HCT116 (cell line): ENCODE data around the gene CCDC137. TPM values are rescaled to one million over a fixed set of nuclear protein-coding genes. Genes with fewer than 3 reads are reported as not detected.
A peak's percentile ranks its signal among the peaks of the same experiment; 100 is the strongest.

Experiments
- ATAC-seq: fragments of 200-7000 bp; cut with Tn5 transposase; 2 replicates; pipeline ENCODE4 v1.9.1; 2020; ENCODE audit warnings: mild to moderate bottlenecking, moderate library complexity
- BruUV-seq: library from RNA; stranded (reverse); fragments of 400-500 nt; replicated peaks from 2 replicates; lab custom pipeline; 2021; lab: Mats Ljungman, UMichigan
- CTCF ChIA-PET: fragments of 300-600 bp; sonication (Branson Sonifier 250); formaldehyde crosslinking; loops from one replicate; lab custom pipeline; 2021; ENCODE audit warnings: antibody characterized with exemption; lab: Charles Lee
- POLR2A ChIA-PET: fragments of 300-600, 350-600 bp; sonication (Branson Sonifier 250); formaldehyde crosslinking; loops from one replicate; lab custom pipeline; 2021; ENCODE audit warnings: antibody characterized with exemption; lab: Charles Lee
- RAD21 ChIA-PET, 2 experiments: fragments of 300-600 bp; sonication (Branson Sonifier 250); formaldehyde crosslinking; loops; one replicate each; lab custom pipeline; 2023; ENCODE audit warnings: low total read pairs in 2 of 2; ENCODE audit not compliant: uncharacterized antibody in 2 of 2, unreplicated experiment in 2 of 2, low non-redundant PET in 1 of 2; lab: Charles Lee
- DNase-seq: peaks from one replicate; pipeline ENCODE4 v3.0.0-alpha.2; 2010; ENCODE audit warnings: low read depth, low spot score
- H2AFZ ChIP-seq: fragments of 200-600 bp; shearing (Covaris generic), sonication (generic); 2 replicates; pipeline ENCODE4 v1.6.1; 2017; ENCODE audit warnings: low read depth, mixed run types, mixed read lengths, antibody characterized with exemption, low read length; ENCODE audit not compliant: poor library complexity, severe bottlenecking
- H3K27ac ChIP-seq: 2 replicates; pipeline ENCODE4 v1.5.1; 2012; ENCODE audit warnings: low read depth, low read length
- H3K27me3 ChIP-seq: fragments of 200-600 bp; sonication (generic); 2 replicates; pipeline ENCODE4 v1.6.1; 2016; ENCODE audit warnings: mixed run types, low read length, mixed read lengths; ENCODE audit not compliant: insufficient read depth
- H3K36me3 ChIP-seq, 2 experiments: fragments of 200-500 bp in 1 of 2; fragments of 200-600 bp in 1 of 2; sonication (Bioruptor generic) in 1 of 2; sonication (generic) in 1 of 2; 2 replicates each; pipeline versions ENCODE4 v1.5.1 to v1.6.1; 2014 to 2016; ENCODE audit warnings: low read length in 2 of 2, inconsistent platforms in 1 of 2, mixed read lengths in 1 of 2, mixed run types in 1 of 2; ENCODE audit not compliant: insufficient read depth in 2 of 2, control insufficient read depth in 1 of 2
- H3K4me1 ChIP-seq, 2 experiments: fragments of 200-600 bp in 1 of 2; sonication (generic) in 1 of 2; 2 replicates each; pipeline versions ENCODE4 v1.5.1 to v1.6.1; 2012 to 2017; ENCODE audit warnings: low read length in 2 of 2, inconsistent platforms in 1 of 2, mild to moderate bottlenecking in 1 of 2, mixed read lengths in 1 of 2, mixed run types in 1 of 2, moderate library complexity in 1 of 2; ENCODE audit not compliant: insufficient read depth in 2 of 2, control insufficient read depth in 1 of 2
- H3K4me2 ChIP-seq: fragments of 200-600 bp; sonication (generic); 2 replicates; pipeline ENCODE4 v1.6.1; 2017; ENCODE audit warnings: mixed run types, low read length, mixed read lengths
- H3K4me3 ChIP-seq, 2 experiments: fragments of 200-600 bp in 1 of 2; sonication (generic) in 1 of 2; replicated peaks in 1 of 2; 2 replicates each; pipeline ENCODE4 v1.5.1; 2011 to 2016; ENCODE audit warnings: low read length in 2 of 2, control low read depth in 1 of 2, low read depth in 1 of 2, mild to moderate bottlenecking in 1 of 2, mixed read lengths in 1 of 2, mixed run types in 1 of 2
- H3K79me2 ChIP-seq: fragments of 200-600 bp; sonication (generic); 2 replicates; pipeline ENCODE4 v1.6.1; 2017; ENCODE audit warnings: mild to moderate bottlenecking, mixed run types, low read length, moderate library complexity, mixed read lengths; ENCODE audit not compliant: insufficient read depth
- H3K9ac ChIP-seq: fragments of 200-600 bp; sonication (generic); 2 replicates; pipeline ENCODE4 v1.6.1; 2016; ENCODE audit warnings: low read length, mixed read lengths
- H3K9me2 ChIP-seq: fragments of 200-600 bp; sonication (generic), shearing (Covaris generic); 2 replicates; pipeline ENCODE4 v1.6.1; 2017; ENCODE audit warnings: mixed run types, mild to moderate bottlenecking, moderate library complexity; ENCODE audit not compliant: insufficient read depth
- H3K9me3 ChIP-seq, 2 experiments: fragments of 200-500 bp in 1 of 2; fragments of 200-600 bp in 1 of 2; sonication (Bioruptor generic) in 1 of 2; sonication (generic) in 1 of 2; 2 replicates each; pipeline ENCODE4 v1.6.1; 2014 to 2017; ENCODE audit warnings: low read length in 2 of 2, mixed read lengths in 2 of 2, inconsistent platforms in 1 of 2, low read depth in 1 of 2, mild to moderate bottlenecking in 1 of 2, mixed run types in 1 of 2, moderate library complexity in 1 of 2; ENCODE audit not compliant: control insufficient read depth in 1 of 2, insufficient read depth in 1 of 2
- H4K20me1 ChIP-seq: fragments of 200-600 bp; sonication (generic), shearing (Covaris generic); 2 replicates; pipeline ENCODE4 v1.6.1; 2017; ENCODE audit warnings: mixed run types, mild to moderate bottlenecking, moderate library complexity; ENCODE audit not compliant: insufficient read depth
- CBX3 ChIP-seq: IDR thresholded peaks from 2 replicates; pipeline ENCODE4 v1.6.1; 2012; ENCODE audit warnings: low read depth
- EGR1 ChIP-seq: IDR thresholded peaks from 2 replicates; pipeline ENCODE4 v1.6.1; 2012; ENCODE audit warnings: low read depth
- ELF1 ChIP-seq: IDR thresholded peaks from 2 replicates; pipeline ENCODE4 v1.6.1; 2012; ENCODE audit warnings: low read depth, borderline replicate concordance
- EZH2phosphoT487 ChIP-seq: fragments of 200-600 bp; IDR thresholded peaks from 2 replicates; pipeline ENCODE4 v1.6.1; 2018; ENCODE audit warnings: antibody characterized with exemption, borderline replicate concordance
- JUND ChIP-seq: IDR thresholded peaks from 2 replicates; pipeline ENCODE4 v1.6.1; 2012
- MAX ChIP-seq: IDR thresholded peaks from 2 replicates; pipeline ENCODE4 v1.6.1; 2012
- POLR2A ChIP-seq: IDR thresholded peaks from 2 replicates; pipeline ENCODE4 v1.7.0; 2011; ENCODE audit warnings: borderline replicate concordance; ENCODE audit not compliant: insufficient read depth, insufficient read length; ENCODE audit errors: extremely low read depth
- POLR2AphosphoS5 ChIP-seq: IDR thresholded peaks from 2 replicates; pipeline ENCODE4 v1.6.1; 2011; ENCODE audit warnings: mild to moderate bottlenecking, low read depth, low read length, moderate library complexity
- RAD21 ChIP-seq: IDR thresholded peaks from 2 replicates; pipeline ENCODE4 v1.6.1; 2012; ENCODE audit warnings: low read depth, mild to moderate bottlenecking
- REST ChIP-seq: IDR thresholded peaks from 2 replicates; pipeline ENCODE4 v1.6.1; 2012; ENCODE audit warnings: low read depth
- SIN3A ChIP-seq: IDR thresholded peaks from 2 replicates; pipeline ENCODE4 v1.6.1; 2012; ENCODE audit warnings: low read depth
- SRF ChIP-seq: IDR thresholded peaks from 2 replicates; pipeline ENCODE4 v1.6.1; 2012; ENCODE audit warnings: low read depth
- TCF7L2 ChIP-seq: IDR thresholded peaks from 2 replicates; pipeline ENCODE4 v1.7.0; 2011; ENCODE audit warnings: borderline replicate concordance, inconsistent platforms; ENCODE audit not compliant: insufficient read depth, insufficient read length; ENCODE audit errors: extremely low read depth
- YY1 ChIP-seq: IDR thresholded peaks from 2 replicates; pipeline ENCODE4 v1.6.1; 2011; ENCODE audit warnings: low read length, low read depth, moderate library complexity, mild to moderate bottlenecking; ENCODE audit not compliant: insufficient replicate concordance; ENCODE audit errors: extremely low read depth
- ZBTB33 ChIP-seq: IDR thresholded peaks from 2 replicates; pipeline ENCODE4 v1.6.1; 2011; ENCODE audit warnings: mild to moderate bottlenecking, low read length, moderate library complexity; ENCODE audit not compliant: insufficient replicate concordance; ENCODE audit errors: extremely low read depth
- ZFX ChIP-seq: fragments of 450-650 bp; IDR thresholded peaks from 2 replicates; pipeline ENCODE4 v1.6.1; 2017
- intact Hi-C: fragments of 100-400 bp; cut with micrococcal nuclease; formaldehyde crosslinking; loops from 2 replicates; pipeline ENCODE4 v1.10.0; 2022
- total RNA-seq: library from RNA; stranded (reverse); gene quantifications from one replicate; pipeline ENCODE4 v1.2.1, GENCODE V29; 2021; ENCODE audit not compliant: unreplicated experiment

Gene CCDC137
- total RNA-seq, 1 experiment from 2014 or later: 77.5 TPM

GRCh38 chr17:81702934-81703746 lies 36.6 kb downstream of the CCDC137 start, which contains the start of gene MRPL12:
MRPL12 (plus strand) TSS chr17:81703367; CDS start chr17:81703502, 135 bp downstream.
- peaks cover 13 to 27% of the 10 kb centered on the region in 2 experiments for H3K4me1 ChIP-seq
- peak within 1 kb of the TSS; percentile 95 for H3K9ac ChIP-seq
- ATAC-seq (peak; percentile 79), DNase-seq (peak; percentile 90)
- H3K79me2 ChIP-seq: peaks cover 90% of the 10 kb centered on the region
- POLR2A ChIA-PET: interaction anchor here (0.9 to 3.5 kb wide), 4 partner anchors 8 to 157 kb away, joined by 3 to 33 read pairs (median 4); partner anchors contain the start of genes ARL16, HGS and SLC25A10
- H3K9me3 ChIP-seq: no peaks in the 10 kb centered on the region
- H3K27ac ChIP-seq: peak within 1 kb of the TSS; percentile 98
- H3K36me3 ChIP-seq: peaks cover 29 to 60% of the 10 kb centered on the region in 2 experiments; a peak in 3 of 4 replicates
- no peaks in the 10 kb centered on the region for H3K9me2 ChIP-seq
- intact Hi-C loops: loop anchor here (2.0 kb wide), 1 partner anchor 20 kb away; the partner anchor contains the start of gene ARL16
- no peak within 1 kb of the TSS for H2AFZ ChIP-seq
- H3K4me2 ChIP-seq: peak within 1 kb of the TSS; percentile 89
- peak; percentile 95 for TF ChIP-seq ZFX
- peak; percentile 96 for TF ChIP-seq ZBTB33
- peak; percentile 68 for TF ChIP-seq TCF7L2
- TF ChIP-seq CBX3: peak; percentile 84; the same call in 1 of the 2 replicates
- peak; percentile 91 for TF ChIP-seq POLR2A
- no peak for TF ChIP-seq RAD21
- no peak for TF ChIP-seq REST
- peak; percentile 98 for TF ChIP-seq MAX
- no peak; the same call in 1 of the 2 replicates for TF ChIP-seq ELF1
- peak; percentile 96 for TF ChIP-seq SIN3A
- TF ChIP-seq JUND: no peak
- no peak for TF ChIP-seq EGR1
- TF ChIP-seq POLR2AphosphoS5: peak; percentile 98
- TF ChIP-seq YY1: peak; percentile 84
- no peak for TF ChIP-seq EZH2phosphoT487
- no peak for TF ChIP-seq SRF
- TF ChIP-seq, all 23 proteins: peak for 9
- no peaks in the 10 kb centered on the region; the same call in 1 of the 2 replicates for H4K20me1 ChIP-seq
- H3K4me3 ChIP-seq: peak within 1 kb of the TSS; percentile 68
- TSS peak; percentile 80 for BruUV-seq
- ChIA-PET CTCF (interaction anchor here (0.8 to 1.3 kb wide), 4 partner anchors 28 to 166 kb away, joined by 3 to 4 read pairs (median 3); no protein-coding TSS in a partner anchor), RAD21 (interaction anchor here (0.8 to 1.5 kb wide), 3 partner anchors 20 to 24 kb away, joined by 3 to 4 read pairs (median 4); partner anchors contain the start of genes ARL16 (in 2 of the 2) and HGS (in 2 of the 2))
- no peaks in the 10 kb centered on the region for H3K27me3 ChIP-seq
